Cardiac fibroblast (primary cell): ENCODE measurements around the gene HDAC9.
"Not testable (repeated sequence)": the region's sequence is repeated elsewhere in the genome, so short reads cannot be mapped to it uniquely, and the experiment has no call there.

Experiments used
- DNase-seq, 2 donors: peaks; one replicate each; pipeline versions ENCODE4 v3.0.0 to v3.0.0-alpha.2; 2010; ENCODE audit warnings: low read depth in 2 of 2
- H3K4me3 ChIP-seq, 2 donors: replicated peaks in 1 of 2; 1 replicate in 1 of 2; 2 replicates in 1 of 2; pipeline ENCODE4 v1.5.1; 2011; ENCODE audit warnings: low read depth in 2 of 2, low read length in 2 of 2, mild to moderate bottlenecking in 2 of 2, moderate library complexity in 1 of 2
- CTCF ChIP-seq: IDR thresholded peaks from one replicate; pipeline ENCODE4 v1.5.1; 2011; ENCODE audit warnings: low read depth, mild to moderate bottlenecking, low read length, inconsistent platforms

HDAC9 gene

GRCh38 chr7:18948521-18948920, 453.0 kb downstream of the HDAC9 start:
- DNase-seq = peak; percentile 6 to 9
- no peak for TF ChIP-seq CTCF
- no peak overlapping the region for H3K4me3 ChIP-seq

- TF ChIP-seq CTCF = no peak
Measured at GRCh38 chr7:18952846-18953245, 457.3 kb downstream of the HDAC9 start.

DNA sequence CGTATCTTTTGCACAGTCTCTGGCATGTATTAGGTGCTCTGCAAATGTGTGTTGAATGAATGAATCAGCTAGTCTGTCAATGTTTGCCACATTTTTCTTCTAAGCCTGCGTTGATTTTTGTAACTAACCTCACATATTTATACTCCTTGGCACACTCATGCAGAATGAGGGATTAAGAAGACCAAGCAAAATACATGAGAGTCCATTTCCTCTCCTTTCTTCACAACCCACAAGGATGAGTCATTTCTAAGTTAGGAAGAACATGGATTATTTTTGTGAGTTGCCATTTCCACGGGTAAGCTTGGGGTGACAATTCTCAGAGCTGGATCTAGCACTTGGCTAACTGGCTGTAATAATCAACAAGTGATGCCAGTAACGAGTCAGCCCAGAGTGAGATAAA, 463.1 kb downstream of the HDAC9 start:
- H3K4me3 ChIP-seq = no peak overlapping the region
- no peak for TF ChIP-seq CTCF
- peak; percentile 37 to 69 for DNase-seq

More at GRCh38 chr7:18952846-18953245, 457.3 kb downstream of the HDAC9 start:
- no peak for DNase-seq
- H3K4me3 ChIP-seq = no peak overlapping the region

DNA sequence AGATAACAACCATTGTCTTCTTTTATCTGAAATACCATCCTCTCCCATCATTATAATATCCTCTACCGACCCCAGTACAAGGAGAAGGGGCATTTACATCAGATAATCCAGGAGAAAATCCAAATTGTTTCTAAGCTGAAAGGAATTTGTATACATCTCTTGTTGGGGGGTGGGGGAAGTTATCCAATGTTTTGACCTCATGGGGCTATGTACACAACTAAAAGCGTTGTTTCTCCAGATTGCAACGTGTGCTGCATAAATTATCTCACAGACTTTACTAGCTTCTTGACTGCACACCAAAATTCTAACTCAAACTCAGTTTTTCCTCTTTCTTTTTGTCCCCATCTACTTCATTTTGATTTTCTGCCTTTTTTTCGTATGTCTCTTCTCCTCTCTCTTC, 465.2 kb downstream of the HDAC9 start:
- DNase-seq = no peak
- TF ChIP-seq CTCF = no peak

DNA sequence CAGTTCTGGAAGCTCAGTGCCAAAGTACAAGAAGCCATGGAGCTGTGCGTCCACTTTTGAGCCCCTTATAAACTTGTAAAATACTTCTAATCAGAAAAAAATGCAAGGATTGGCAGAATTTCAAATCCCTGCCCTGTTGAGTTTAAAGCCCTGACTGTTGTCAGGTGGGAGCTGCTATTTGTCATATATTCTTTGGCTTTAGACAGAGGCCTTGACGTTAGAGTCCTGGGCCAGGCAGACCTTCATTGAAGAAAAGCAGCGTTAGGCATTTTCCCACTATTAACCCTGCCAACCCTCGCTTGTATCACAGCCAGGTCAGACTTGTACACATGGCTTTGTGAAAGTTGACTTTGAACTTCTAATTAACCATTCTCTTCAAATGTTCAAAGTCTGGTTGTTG, 466.5 kb downstream of the HDAC9 start:
- no peak for TF ChIP-seq CTCF
- no peak overlapping the region for H3K4me3 ChIP-seq
- peak; percentile 48 to 52 for DNase-seq

More for the DNA sequence above, 465.2 kb downstream of the HDAC9 start:
- no peak overlapping the region for H3K4me3 ChIP-seq

DNA sequence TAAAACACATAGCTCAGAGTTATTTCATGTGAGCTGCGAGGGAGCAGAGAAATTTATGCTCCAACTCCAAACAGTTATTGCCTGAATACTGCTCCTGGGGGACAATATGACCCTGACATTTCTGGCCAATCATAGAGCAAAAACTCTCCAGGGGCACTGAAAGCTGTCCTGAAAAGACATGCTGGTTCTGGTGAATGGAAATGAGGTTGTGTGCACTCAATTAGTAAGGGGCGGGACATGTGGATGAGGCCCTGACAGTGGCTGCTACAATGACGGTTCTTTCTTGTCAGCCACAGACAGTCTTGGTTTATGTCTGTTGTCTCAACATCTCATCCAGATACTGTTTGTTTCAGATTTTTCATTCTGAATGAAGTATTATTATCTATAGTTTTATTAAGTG, 470.1 kb downstream of the HDAC9 start:
- no peak overlapping the region for H3K4me3 ChIP-seq
- no peak for DNase-seq
- no peak for TF ChIP-seq CTCF

DNA sequence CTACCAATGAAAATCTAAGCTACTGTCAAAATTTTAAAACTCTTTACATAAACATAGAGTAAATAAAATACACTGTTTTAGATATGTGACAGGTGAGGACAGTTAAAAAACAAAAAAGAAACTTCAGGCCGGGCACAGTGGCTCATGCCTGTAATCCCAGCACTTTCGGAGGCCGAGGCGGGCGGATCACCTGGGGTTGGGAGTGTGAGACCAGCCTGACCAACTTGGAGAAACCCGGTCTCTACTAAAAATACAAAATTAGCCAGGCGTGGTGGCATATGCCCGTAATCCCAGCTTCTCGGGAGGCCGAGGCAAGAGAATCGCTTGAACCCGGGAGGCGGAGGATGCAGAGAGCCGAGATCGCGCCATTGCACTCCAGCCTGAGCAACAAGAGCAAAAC, 472.2 kb downstream of the HDAC9 start:
- not testable (repeated sequence) for H3K4me3 ChIP-seq, DNase-seq
